Thyroid gland (tissue), 4 donors: ENCODE measurements around the gene TMC3. TPM values are rescaled to one million over a fixed set of nuclear protein-coding genes. Genes with fewer than 3 reads are reported as not detected.

Experiments
- DNase-seq, 2 donors: peaks; one replicate each; pipeline ENCODE4 v3.0.0-alpha.2; 2019
- H3K27ac ChIP-seq, 3 donors: fragments of 200-600 bp; sonication (generic); 1 replicate in 2 of 3; 2 replicates in 1 of 3; pipeline ENCODE4 v1.5.1; 2016 to 2019; ENCODE audit warnings: mild to moderate bottlenecking in 1 of 3, moderate library complexity in 1 of 3
- H3K27me3 ChIP-seq: fragments of 200-600 bp; sonication (generic); one replicate; pipeline ENCODE4 v1.5.1; 2019
- H3K36me3 ChIP-seq, 2 donors: fragments of 200-600 bp; sonication (generic); one replicate each; pipeline ENCODE4 v1.5.1; 2016 to 2019
- H3K4me1 ChIP-seq, 2 donors: fragments of 200-600 bp; sonication (generic); one replicate each; pipeline ENCODE4 v1.5.1; 2017 to 2019
- H3K4me3 ChIP-seq, 3 donors: fragments of 200-600 bp; sonication (generic); replicated peaks in 1 of 3; 1 replicate in 2 of 3; 2 replicates in 1 of 3; pipeline ENCODE4 v1.5.1; 2016; ENCODE audit warnings: mild to moderate bottlenecking in 1 of 3
- H3K9me3 ChIP-seq: fragments of 200-600 bp; sonication (generic); one replicate; pipeline ENCODE4 v1.5.1; 2017
- CTCF ChIP-seq, 6 experiments: fragments of 200-600 bp in 3 of 6; fragments of 450-650 bp in 3 of 6; sonication (generic) in 3 of 6; IDR thresholded peaks; one replicate each; pipeline ENCODE4 v1.5.1; 2016 to 2019; ENCODE audit warnings: antibody characterized with exemption in 6 of 6, mild to moderate bottlenecking in 2 of 6, inconsistent platforms in 1 of 6, moderate library complexity in 1 of 6
- POLR2A ChIP-seq, 2 donors: fragments of 450-650 bp; IDR thresholded peaks; one replicate each; pipeline ENCODE4 v1.6.1; 2017; ENCODE audit warnings: antibody characterized with exemption in 2 of 2, mild to moderate bottlenecking in 2 of 2, moderate library complexity in 1 of 2
- WGBS, 2 donors: methylation state at CpG; one replicate each; pipeline ENCODE4 v1.1.5; 2017; 5-methylcytosine and 5-hydroxymethylcytosine counted together
- intact Hi-C: fragments of 100-400 bp; cut with DNase I; formaldehyde crosslinking; loops from one replicate; pipeline ENCODE4 v1.15.1; 2023
- total RNA-seq, 4 donors: library from RNA; depleted of rRNA; stranded (reverse); fragments of >200 nt; gene quantifications; one replicate each; pipeline ENCODE4 v1.2.3, GENCODE V29; 2016

TMC3 gene
- total RNA-seq, 4 donors from 2014 or later, result 0.33 to 0.40 (median 0.34) TPM; not detected in 1

- no peaks in the 10 kb centered on the region for H3K36me3 ChIP-seq
- no peak overlapping the region for H3K27ac ChIP-seq
- TF ChIP-seq POLR2A (IDR thresholded peaks at IDR 0.05) (no peak), CTCF (IDR thresholded peaks at IDR 0.05) (no peak)
- no peaks in the 10 kb centered on the region for H3K27me3 ChIP-seq
- no peak overlapping the region for H3K4me3 ChIP-seq
- no peaks in the 10 kb centered on the region for H3K9me3 ChIP-seq
- 68 to 83% methylated on average over 5 of the region's 5 CpGs for WGBS, 2 donors
- intact Hi-C loops, result no loop called here
- DNase-seq, result no peak
- peaks cover 5 to 23% of the 10 kb centered on the region in 2 donors for H3K4me1 ChIP-seq
Measured at GRCh38 chr15:81295486-81296121, 78.4 kb downstream of the TMC3 start.

- TF ChIP-seq CTCF (IDR thresholded peaks at IDR 0.05), result no peak
- TF ChIP-seq POLR2A (IDR thresholded peaks at IDR 0.05), result no peak
- Histone ChIP-seq H3K27ac (no peak overlapping the region), H3K36me3 (no peaks in the 10 kb centered on the region), H3K4me3 (no peak overlapping the region), H3K27me3 (no peaks in the 10 kb centered on the region), H3K4me1 (peaks cover 5 to 23% of the 10 kb centered on the region in 2 donors), H3K9me3 (no peaks in the 10 kb centered on the region)
- no peak for DNase-seq
- 63 to 64% methylated on average over 6 of the region's 6 CpGs for WGBS, 2 donors
- intact Hi-C loops, result no loop called here
Measured at GRCh38 chr15:81294516-81294880, 79.5 kb downstream of the TMC3 start.

GRCh38 chr15:81293728-81294515, 80.1 kb downstream of the TMC3 start:
- Histone ChIP-seq H3K27me3 (no peaks in the 10 kb centered on the region), H3K4me1 (peaks cover 5 to 22% of the 10 kb centered on the region in 2 donors), H3K36me3 (no peaks in the 10 kb centered on the region), H3K27ac (no peak overlapping the region), H3K9me3 (no peaks in the 10 kb centered on the region), H3K4me3 (no peak overlapping the region)
- whole genome bisulfite sequencing, 2 donors, result 69 to 83% methylated on average over 9 of the region's 9 CpGs
- no peak for DNase-seq
- TF ChIP-seq POLR2A (IDR thresholded peaks at IDR 0.05) (no peak), CTCF (IDR thresholded peaks at IDR 0.05) (no peak)
- intact Hi-C loops, result no loop called here

GRCh38 chr15:81292523-81293001, 81.5 kb downstream of the TMC3 start:
- TF ChIP-seq CTCF (IDR thresholded peaks at IDR 0.05) (no peak), POLR2A (IDR thresholded peaks at IDR 0.05) (no peak)
- no peak for DNase-seq
- Histone ChIP-seq H3K9me3 (no peaks in the 10 kb centered on the region), H3K4me1 (peaks cover 5 to 11% of the 10 kb centered on the region in 2 donors), H3K36me3 (no peaks in the 10 kb centered on the region), H3K27ac (no peak overlapping the region), H3K4me3 (no peak overlapping the region), H3K27me3 (no peaks in the 10 kb centered on the region)
- intact Hi-C loops, result no loop called here
- WGBS, 2 donors, result 86 to 91% methylated on average over 10 to 12 of the region's 12 CpGs
